COLO829 (cell line): ENCODE measurements around the gene NAA11.
"Not testable (repeated sequence)": the region's sequence is repeated elsewhere in the genome, so short reads cannot be mapped to it uniquely, and the experiment has no call there.

Experiments used
- DNase-seq: peaks from one replicate; pipeline ENCODE4 v3.0.0; 2012; ENCODE audit warnings: low spot score

The NAA11 gene

DNA sequence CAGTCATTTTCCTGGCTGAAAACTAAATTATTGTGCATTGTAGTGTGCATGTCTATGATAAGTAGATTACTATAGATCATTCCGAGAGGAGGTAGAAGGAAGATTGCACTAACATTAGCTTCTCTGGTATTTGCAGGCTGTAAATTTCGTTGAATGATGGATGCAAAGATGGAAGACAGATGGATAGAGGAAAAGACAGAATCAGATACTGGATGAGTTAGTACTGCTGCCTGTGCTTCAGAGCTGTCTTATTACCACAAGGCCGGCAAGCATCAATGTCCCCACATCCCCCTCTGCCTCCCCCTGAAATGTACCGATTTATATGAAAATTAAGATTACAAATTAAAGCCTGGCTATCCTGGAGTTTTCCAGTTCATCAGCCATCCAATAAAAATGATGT lies 17.7 kb downstream of the NAA11 start:
- DNase-seq = no peak

DNA sequence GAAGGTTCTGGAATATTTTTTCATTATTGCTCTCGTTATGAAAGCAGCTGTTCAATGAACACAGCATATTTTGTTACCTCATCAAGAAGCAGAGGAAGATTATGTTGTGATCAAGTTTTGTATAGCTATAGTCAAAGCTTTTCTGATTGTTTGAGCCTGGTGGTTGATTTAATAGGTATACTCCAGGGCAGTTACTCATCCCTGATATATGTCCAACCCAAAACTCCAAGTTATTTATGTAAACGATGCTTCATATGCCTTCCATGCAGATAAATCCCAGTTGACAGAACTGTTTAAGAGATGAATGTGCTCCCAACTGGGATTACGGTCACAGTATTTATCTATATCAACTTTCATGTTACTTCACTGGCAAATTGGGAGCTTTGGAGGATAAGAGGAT lies 19.1 kb downstream of the NAA11 start:
- DNase-seq = no peak

DNA sequence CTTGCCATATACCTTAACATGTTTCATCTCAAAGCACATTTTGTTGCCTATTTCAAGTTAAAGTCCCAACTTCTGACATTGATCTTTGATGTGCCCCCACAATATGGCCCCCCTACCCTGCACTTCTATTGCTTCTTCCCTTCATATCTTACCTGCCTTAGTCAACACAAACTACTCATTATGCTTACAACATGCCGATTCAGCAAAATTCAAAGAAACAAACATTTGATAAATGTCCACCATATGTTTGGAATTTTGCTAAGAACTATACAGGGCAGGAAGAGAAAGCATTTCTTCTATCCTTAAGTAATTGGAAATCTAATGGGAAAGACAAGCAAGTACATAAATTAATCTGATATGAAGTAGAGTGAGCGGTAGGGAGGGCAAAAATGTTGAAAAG lies 25.6 kb downstream of the NAA11 start:
- DNase-seq = no peak

DNA sequence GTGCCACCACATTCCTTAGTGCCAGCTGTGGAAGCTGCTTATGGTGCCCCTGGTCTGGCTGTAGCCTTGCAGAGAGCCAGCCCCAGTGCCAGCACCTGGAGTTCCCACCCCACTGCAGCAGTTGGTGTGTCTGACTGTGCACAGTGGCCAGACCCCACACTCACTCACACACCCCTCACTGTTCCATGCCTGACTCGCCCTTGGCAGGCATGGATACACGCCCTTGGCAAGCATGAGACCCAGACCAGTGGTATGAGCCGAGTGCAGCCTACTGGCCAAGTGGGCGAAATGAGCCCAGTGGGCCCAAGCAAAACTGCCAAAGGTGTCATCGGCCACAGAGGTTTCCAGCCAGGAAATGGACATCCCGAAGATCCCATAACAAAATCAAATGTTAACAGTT lies 27.4 kb downstream of the NAA11 start:
- no peak for DNase-seq

DNA sequence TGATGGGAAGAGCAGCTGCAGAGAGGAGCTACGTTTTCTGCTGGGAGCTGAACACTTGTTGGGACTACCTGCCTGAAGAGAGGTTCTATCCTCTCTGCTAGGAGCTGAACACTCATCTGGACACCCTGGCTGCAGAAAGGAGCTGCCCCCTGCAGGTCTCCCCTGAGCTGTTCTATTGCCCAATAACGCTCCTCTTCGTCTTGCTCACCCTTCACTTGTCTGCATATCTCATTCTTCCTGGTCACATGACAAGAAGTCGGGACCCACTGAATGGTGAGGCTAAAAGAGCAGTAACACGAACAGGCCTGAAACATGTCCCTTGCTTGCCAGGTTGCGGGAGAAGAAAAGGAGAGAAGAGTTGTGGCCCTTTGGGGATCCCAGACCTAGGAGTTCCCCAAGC lies 27.8 kb downstream of the NAA11 start:
- no peak for DNase-seq

DNA sequence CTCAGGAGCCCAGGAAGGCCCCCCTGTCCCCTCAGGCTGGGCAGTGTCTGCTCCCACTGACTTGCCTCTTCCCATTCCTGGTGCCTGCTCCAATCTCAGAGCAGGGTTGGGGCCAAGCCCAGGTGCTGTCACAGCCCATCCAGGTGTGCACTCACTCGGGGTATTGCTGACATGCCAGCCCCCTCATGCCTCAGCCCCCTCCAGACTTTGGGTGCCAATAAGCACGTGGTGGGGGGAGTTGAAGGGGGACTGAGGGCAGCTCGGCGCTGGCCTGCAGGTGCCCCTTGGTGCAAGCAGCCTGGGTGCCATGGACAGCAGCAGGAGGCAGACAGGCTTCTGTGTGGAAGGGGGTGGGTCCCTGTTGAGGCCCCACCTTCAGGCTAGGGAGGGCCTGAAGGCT lies 28.4 kb downstream of the NAA11 start:
- no peak for DNase-seq

DNA sequence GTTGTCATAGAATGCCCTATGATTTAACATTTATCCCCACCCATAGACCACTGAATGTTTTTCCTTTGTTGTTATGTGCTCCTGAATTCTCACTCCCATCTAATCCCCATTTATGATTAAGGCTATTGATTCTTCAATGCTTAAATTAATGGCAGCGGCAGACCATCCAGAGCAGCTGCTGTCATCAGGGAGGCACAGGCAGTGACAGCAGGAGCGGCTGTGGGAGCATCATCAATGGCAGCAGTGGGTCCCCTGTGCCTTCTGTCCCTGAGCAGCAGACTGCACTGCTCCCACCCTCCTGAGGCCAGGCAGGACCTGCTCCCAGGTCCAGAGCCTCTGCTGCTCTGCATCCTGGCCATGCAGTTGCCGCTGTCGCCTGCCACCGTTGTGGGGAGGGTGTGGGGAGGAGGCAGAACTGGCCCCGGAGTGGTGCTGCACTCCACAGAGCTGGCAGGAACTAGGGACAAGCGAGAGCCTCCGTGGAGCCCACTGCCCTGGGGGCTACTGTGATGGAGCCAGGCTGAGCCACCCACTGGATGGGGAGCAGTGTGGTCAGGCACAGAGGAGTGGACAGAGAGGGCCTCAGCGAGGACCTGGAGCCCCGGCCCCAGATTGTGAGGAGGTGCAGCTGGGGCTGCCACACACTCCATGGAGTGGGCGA lies 29.0 kb downstream of the NAA11 start:
- DNase-seq = no peak

DNA sequence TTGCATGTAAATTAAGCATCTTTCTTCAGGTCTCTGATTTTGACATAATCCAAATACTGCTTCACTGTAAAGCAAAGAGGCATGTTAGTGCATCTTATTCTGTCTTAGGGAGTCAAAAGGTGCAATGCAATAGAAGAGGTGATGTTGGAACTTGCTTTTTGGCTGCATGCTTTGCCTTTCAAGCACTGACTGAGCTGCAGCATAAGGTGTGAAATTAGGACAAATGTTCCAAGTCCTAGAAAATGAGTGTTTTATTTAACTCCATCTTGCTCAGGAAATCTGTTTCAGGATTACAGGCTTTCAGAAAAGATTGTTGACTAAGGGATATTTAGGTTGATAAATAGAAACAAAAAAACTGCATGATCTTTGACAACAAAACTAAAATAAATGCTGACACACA lies 30.8 kb downstream of the NAA11 start:
- DNase-seq = no peak

DNA sequence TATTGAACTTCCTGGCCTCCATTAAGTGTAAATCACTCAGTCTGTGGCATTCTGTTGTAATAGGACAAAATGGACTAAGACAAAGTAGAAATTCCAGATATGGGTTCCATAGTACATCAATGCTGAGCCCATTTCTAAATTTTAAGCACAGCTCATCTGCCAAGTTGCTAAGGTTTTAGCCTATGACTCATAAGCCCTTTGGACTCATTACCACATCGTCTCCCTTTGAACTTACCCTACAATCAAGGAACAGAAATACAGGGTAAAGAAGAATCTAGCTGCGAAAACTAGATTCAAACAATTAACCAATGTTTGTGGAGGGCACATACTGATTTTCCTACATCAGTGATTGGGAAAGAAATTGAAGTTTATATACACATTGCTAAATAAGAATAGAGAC lies 31.8 kb downstream of the NAA11 start:
- no peak for DNase-seq

DNA sequence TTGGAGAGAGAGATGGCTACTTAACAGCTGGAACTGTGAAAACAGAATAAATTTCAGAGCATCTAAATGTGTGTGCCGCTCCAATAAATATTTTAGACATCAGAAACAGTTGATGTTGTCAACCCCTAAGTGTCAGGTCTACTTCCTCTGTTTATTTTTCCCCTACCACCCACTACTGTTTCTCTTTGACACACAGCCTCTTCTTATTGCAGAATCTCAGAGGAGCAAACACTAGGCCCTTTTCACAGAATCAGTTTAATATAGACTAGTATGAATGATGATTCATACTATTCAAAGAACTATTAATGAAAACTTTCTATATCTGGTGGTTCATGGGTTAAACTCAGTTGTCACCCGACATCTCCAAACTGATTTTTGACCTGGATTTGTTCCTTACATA lies 33.9 kb downstream of the NAA11 start:
- peak; percentile 9 for DNase-seq

DNA sequence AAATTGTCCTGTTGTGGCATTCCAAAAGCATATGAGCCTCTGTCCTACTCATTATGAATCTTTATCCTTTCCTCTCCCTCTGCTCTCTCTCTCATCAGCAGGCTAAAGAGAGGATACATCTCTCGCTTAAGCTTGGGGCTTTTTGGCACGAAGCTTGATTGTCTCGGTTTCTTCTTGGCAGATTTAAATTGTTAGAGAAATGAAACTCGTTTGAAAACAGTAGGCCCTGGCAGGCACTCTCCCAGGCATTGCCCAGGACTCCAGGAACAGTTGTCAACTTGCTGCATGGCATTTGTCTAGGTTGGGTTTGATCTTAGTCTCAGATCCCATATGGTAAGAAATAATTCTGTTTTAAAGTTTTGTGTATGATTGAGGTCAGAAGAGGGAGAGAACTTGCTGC lies 35.5 kb downstream of the NAA11 start:
- no peak for DNase-seq

DNA sequence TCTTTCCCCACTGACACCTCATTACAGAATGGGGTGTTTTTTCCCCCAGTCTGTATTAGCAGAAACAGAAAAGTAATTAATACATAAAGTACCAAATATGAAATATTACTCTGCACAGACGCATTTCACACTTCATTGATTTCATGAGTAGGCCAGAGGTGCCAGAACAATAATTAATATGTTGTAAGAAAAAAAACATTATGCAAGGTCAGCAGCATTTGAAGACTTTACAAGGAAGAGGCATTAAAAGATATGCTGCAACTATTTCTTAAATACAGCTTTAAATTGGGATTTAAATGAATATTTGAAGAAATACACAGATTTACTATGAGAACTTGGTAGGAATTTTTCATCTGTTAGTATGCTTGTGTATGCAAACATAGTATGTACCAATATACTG lies 37.7 kb downstream of the NAA11 start:
- DNase-seq = no peak

DNA sequence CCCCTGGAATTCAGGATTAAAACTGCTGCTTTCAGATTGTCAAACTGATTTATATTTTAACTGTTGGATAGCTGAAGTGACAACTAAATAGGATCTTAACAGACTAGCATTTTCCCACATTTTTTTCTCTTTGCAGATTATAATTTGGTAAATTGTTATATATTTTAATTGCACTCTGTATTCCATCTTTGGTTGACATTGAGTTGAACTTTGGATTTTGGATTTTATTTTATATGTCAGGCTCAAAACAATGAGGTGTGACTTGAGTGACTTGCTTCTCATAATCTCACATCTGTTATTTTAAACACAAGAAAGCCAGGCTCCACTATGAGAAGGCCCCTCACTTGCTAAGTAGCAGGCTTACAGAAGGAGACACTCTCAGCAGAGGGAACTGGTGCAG lies 38.1 kb downstream of the NAA11 start:
- no peak for DNase-seq

DNA sequence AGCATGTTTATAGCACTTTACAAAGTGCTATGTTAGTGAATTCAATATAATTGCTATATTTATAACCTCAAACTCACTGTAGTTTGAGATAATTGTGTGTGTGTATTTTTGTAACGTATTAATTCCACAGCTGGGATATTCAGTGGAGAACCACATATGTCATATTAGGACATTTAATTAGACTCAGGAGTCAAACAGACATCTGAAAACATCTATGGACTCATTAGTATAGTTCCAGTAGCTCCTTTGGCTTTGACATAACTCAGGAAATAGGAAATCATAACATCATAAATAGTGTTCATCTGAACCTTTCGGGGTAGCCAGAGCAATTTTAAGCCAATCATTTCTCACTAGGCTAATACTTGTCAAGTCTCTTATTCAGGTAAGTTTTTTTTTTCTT lies 38.8 kb downstream of the NAA11 start:
- no peak for DNase-seq

DNA sequence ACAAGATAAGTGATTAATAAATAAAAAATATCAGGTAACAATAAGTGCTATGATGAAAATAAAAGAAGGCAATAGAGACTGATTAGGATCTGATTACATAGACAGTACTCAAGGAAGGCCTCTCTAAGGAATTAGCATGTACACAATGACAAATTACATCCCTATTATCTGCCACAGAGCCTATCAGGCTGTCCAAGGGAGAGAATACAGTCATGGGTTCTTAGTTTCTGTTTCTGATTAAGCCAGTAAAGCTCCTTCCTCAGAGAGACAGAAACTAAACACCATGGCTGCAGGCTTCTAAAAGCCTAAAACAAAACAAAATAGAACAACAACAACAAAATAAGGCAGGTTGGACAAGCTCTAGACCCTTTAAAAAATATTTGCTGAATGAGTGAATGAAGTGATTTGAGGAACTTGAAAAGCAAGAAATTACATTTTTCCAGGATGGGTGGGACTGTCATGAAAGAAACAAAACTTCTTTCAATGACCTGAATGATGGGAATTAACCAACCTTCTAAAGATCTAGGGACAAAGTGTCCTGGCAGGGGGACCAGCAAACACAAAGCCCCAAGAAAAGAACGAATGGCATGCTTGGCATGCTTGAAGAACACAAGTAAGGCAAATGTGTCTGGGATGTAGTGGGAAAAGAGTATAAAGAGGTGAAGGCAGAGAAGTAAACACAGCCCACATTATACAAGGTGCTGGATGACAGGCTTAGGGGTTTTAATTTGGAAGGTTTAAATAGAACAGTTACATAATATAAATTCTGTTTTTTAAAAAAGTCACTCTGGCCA lies 44.1 kb downstream of the NAA11 start:
- DNase-seq = no peak

DNA sequence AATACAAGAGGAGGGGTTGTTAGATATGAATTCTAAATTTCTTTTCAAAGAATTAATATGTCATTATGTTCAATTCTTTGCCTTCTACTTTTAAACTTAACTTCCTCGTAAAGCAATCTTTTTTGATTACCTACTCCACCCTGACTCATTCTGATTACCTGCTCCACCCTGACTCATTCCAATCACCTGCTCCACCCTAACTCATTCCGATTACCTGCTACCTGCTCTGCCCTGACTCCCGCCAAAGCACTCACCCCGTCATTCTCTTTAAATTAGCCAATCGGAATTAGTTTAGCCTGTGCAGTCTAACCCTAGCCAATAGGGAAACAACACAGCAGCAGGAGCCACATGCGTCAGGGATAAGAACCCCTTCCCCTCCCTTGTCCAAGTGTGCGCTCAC lies 48.4 kb downstream of the NAA11 start:
- not testable (repeated sequence) for DNase-seq

DNA sequence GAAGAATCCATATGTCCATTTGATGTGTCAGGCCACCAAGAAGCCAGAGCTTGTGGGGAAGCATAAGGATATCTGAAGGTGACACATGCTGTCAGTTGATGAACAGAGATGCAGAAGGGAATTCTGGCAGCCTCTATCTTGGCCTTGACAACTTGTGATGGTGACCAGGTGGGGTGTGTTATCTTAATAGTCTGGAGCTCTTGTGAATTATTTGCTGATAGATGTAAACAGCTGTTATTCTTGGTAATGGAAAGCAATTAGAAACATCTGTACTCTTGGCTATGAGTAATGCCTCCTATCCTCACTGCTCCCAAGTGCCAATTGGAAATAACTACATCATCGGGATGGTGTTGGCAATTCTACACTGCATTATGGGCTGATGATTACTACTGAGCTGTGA lies 51.9 kb downstream of the NAA11 start:
- no peak for DNase-seq

DNA sequence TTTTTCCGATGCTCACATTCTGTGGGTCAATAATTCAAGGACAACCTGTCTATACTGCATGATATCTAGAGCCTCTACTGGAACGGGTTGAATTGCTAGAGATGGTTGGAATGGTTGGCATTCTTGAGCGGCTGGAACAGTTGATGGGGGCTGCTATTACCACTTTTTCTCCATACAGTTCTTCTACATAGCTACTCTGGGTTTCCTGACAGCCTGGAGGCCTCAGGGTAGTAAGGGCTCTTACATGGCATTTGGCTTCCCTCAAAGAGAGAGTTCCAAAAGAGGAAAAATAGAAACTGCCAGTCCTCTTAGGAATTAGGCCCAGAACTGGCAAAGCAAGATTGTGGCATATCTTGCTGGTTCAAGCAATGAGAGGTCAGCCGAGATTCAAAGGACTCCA lies 53.1 kb downstream of the NAA11 start:
- DNase-seq = no peak

DNA sequence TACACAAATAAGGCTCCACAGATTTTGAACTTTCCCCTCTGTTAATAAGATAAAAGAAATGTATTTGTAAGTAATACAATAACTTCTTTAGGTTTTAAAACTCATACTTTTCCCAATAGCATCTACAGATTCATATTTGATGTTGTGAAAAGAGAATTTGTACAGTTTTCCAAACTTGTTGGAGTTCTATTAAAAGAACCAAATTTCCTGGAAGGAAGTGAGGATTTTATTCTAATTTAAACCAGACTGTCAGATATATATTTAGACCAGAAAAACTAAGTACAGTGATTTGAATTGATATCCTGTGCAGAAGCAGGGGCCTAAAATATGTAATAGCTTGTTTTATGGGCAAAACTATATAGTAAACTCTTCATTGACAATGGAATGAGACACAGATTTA lies 53.7 kb downstream of the NAA11 start:
- no peak for DNase-seq

DNA sequence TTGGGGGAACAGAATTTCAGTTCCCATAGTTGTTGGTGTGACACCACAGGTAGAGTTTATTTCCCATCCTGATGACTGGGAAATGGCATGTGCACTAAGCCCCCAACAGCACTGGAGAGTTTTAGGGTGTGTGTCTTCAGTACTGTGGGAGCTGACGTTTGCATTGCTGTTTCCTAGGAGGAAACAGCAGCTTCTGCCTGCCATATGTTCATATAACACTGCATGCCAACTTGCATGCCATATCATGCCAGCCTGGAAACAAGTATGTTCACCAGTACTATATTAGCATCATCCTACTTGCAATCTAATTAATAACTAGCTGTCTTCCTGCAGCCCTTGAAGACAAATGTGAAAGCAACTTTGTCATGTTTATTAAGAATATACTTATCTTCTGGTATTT lies 58.2 kb downstream of the NAA11 start:
- no peak for DNase-seq
